GM19023 (cell line): ENCODE data around the gene SNAP47.

ENCODE experiments used
- ATAC-seq: cut with Tn5 transposase; IDR thresholded peaks from one replicate; pipeline ENCODE4 v1.9.1; 2021; ENCODE audit warnings: mild to moderate bottlenecking, moderate library complexity; ENCODE audit not compliant: unreplicated experiment

SNAP47 gene

GRCh38 chr1:227780101-227781044 is 45.1 kb downstream of the SNAP47 start:
- ATAC-seq, result no peak

GRCh38 chr1:227781314-227781930 is 46.2 kb downstream of the SNAP47 start:
- ATAC-seq, result no peak

GRCh38 chr1:227782226-227782625 is 47.0 kb downstream of the SNAP47 start:
- no peak for ATAC-seq

DNA sequence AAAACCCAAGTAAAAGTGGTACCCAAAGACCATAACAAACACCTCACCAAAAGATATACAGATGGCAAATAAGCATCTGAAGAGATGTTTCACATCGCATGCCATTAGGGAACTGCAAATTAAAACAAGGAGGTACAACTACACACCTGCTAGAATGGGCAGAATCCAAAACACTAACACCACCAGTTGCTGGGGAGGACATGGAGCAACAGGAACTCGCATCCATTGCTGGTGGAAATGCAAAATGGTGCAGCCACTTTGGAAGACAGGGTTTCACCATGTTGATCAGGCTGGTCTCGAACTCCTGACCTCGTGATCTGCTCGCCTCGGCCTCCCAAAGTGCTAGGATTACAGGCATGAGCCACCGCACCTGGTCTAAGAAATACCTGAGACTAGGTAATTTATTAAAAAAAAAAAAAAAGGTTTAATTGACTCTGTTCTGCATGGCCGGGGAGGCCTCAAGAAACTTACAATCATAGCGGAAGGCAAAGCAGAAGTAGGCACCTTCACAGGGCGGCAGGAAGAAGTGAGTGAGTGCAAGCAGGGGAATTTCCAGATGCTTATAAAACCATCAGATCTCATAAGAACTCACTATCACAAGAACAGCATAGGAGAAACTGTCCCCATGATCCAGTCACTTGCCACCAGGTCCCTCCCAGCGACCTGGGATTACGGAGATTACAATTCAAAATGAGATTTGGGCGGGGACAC is 50.0 kb downstream of the SNAP47 start:
- no peak for ATAC-seq

DNA sequence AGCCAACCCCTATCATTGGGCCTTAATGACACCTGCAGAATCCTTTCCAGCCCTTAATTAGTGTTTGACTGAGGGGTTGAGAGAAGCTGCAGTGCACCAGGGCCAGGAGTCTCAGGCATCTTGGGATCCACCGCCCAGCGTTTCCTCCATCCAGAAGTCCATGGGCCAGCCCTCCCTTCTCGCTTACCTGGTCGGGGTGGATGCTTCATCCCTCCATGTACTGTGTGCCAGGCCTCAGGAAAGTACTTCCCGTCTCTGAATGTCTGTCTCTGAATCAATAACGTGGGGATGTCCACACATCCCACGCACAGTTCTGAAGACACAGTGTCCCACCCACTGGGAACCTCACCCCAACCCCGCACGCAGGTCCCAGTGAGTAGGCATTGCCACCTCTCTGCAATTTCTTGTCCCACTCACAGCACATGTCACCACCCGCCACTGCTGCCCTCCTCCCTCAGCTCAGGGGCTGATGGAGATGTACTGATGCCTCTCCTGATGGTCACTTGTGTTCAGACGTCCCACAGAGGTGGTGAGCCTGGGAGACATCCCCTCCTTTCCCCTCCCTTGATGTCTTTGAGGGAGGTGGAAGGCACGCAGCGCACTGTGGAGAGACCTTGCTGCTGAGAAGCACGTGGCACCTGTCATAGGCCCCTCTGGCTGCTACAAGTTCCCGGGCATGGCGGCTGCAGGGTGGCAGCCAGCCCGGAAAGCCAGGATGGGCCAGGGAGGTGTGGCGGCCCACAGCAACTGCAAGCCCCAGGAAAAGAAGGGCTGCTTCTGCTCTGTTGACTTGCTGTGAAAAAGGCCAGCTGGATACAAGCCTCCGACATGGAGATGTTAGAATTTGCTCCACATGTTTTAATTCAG is 50.8 kb downstream of the SNAP47 start:
- no peak for ATAC-seq

- ATAC-seq, result no peak
Observed at GRCh38 chr1:227786673-227787512, 51.7 kb downstream of the SNAP47 start.

- peak; percentile 88 for ATAC-seq
Observed at GRCh38 chr1:227787513-227788270, 52.5 kb downstream of the SNAP47 start.

DNA sequence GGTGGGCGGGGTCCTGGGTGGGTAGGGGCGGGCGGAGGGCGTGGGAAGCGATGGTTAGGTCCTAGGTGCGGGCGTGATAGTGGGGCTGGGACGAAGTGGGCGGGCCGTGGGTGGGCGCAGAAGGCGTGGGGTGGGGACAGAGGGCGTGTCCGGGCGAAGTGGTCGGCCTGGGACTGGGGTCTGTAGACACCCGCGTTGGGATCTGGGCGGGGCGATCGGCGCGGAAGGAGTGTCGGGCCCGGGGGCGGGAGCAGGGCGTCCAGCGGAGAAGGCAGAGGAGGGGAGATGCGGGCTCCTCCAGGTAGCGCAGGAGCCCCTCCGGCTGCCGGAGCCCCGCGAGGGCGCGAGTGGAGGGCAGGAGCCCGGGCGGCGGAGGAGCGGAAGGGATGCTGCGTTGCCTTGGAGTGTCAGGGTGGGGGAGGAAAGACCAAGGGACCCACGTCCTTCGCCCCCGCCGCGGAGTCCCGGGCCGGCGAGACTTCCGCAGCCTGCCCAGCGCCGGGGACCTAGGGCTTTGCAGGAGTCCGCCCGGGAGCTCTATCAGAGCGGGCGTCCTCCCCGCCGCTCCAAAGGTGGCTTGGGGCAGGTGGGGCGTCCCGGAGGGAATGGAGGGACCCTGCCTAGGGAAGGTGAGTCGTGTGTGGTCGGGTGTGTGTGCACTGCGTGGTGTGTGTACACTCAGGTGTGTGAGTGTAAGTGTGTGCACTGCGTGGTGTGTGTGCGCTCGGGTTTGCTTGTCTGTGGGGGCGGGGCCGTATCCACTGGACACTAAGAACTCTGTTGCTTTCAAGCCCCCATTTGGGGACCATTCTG is 53.2 kb downstream of the SNAP47 start:
- ATAC-seq, result peak; percentile 68

DNA sequence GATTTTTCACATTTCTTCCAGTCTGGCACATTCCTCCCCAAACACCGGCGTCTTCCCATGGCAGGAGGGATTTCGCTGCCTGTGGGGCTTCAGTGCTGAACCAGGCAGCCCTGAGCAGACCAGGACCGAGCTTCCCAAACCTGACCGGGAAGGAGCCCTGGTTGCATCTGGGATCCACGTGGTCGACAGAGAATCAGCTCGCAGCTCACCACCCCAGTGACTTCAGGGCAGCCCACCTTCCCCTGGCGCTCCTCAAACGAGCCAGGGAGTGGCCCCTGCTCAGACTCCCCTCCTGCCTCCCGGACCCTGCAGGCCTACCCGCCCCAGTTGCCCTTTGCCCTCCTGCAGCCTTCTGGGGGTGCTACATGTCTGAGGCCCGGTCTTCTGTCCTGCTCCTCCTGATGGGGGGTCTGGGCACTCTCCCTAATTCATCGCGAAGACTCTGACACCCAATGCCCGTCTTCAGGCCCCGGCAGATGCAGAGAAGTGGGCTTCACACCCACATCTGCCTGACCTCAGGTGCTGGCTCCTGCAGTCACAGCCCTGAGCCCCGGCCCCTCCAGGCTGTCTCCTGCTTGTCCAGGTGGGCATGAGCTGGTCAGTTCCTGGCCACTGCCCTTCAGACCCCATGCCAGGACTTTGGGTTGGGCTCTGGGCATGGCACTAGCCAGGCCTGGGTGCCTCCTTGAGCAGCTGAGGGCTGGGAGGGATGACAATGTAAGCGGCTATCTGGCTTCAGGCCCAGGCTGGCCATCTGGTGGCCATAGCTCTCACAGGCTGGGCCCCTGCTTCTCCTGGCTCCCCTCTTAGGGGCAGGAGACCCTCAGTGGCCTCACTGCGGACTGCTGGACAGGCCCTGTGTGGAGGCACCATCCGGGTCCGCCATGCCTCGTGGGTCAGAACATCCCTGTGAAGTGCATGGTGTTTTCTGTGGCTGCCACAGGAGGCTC is 54.1 kb downstream of the SNAP47 start:
- no peak for ATAC-seq

DNA sequence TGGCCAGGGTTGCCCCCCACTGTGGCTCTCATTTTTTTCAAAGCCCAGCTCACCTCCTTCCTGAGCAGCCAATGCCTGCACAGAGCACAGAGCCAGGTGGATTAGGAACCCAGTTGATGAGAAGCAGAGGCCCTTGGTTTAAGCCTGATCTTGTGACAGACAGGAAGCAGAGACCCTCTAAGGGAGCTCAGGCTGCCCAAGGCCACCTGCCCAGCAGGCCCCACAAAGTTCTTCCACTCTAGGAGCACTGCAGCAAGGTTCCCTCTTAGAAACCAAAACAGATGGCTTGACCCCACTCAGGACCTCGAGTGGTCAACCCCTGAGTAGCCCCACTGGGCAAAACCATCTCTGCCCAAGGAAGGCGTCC is 54.8 kb downstream of the SNAP47 start:
- no peak for ATAC-seq

DNA sequence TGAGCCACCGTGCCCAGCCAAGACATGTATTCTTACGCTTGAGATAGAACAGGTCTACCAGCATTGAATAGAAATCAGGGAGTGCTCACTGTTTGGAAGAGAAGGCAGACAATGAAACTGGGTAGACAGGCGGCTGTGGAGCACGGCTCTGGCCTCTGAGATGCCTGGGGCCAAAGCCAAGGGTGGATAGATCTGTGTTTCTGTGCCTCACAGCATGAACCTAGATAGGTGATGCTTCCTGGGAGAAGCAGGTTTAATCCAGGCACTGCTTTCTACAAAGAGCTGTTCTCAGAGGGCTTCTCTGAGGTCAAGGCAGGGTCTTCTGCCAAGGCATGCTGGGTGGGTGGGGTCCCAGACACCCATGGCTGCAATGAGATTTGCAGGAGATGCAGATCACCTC is 55.6 kb downstream of the SNAP47 start:
- ATAC-seq, result no peak

DNA sequence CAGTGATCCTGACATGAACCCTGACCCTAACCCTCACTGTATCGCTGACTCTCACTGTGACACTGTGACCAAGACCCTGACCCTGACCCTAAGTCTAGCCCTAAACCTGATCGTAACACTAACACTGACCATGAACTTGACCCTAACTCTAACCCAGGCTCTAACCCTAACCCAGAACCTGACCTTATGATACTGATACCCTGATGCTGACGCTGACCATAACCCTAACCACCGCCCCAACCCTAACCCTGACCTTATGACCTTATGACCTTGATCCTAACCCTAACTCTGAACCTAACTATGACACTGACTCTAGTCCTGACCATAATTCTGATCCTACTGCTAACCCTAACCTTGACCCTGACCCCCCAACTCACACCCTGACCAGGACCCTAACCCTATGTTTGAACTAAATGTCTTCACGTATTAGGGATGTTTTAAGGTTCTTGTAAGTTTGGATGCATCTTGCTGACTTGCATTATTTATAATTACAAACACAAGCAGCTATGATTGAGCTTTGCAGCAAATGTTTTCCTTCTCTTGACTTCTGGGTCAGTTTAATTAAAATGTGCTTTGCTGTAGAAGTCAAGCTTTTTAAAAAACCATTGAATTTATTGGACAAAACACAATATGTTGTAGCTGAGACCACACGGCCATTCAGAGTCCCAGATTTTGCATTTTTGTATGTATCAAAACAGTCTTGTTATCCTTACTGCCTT is 56.3 kb downstream of the SNAP47 start:
- ATAC-seq, result no peak

DNA sequence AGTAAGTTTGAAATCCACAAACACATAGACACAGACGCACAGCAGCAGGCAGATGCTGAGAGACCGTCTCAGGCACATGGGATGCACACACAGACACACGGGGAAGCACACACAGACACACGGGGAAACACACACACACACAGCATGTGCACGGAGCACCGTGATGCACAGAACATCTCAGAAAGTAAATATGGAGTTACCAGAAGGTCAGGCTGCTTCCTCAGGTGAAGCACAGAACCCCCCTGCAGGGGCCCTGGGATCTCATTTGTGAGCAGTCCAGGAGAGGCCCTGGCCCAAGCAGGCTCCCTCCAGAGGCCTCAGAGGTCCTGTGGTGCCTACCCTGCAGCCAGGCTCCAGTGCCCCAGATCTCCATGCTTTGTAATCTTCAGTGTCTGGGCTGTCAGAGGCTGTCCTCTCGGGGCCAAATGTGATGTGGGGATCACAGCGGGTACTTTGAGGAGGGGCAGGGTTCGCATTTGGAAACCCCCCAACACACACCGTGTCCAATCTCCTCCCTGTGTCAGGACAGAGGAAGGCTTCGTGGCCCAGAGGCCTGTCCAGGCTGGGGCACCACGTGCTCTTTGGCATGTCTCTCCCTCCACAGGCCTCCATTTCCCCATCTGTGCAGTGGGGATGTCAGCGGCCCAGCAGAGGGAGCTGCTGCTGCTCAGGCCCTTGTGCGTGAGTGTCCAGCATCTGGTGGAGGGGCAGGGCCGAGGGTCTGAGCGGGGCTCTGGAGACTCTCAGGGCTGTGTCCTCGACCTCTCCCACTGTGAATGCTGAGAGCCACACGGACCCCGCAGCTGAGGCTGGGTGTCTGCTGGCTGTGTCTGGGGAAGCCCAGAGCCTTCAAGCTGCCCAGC is 57.2 kb downstream of the SNAP47 start:
- no peak for ATAC-seq

GRCh38 chr1:227793079-227793947 is 58.1 kb downstream of the SNAP47 start:
- ATAC-seq, result no peak
